ENCODE results near the gene PDSS2.
"Not testable (repeated sequence)": the region's sequence is repeated elsewhere in the genome, so short reads cannot be mapped to it uniquely, and the experiment has no call there.

PDSS2 gene

GRCh38 chr6:107329063-107329860, 130.1 kb downstream of the PDSS2 start:
- in situ Hi-C loops (cut with MboI; ENCODE audit: low sequenced_read_pairs), result no loop called here

DNA sequence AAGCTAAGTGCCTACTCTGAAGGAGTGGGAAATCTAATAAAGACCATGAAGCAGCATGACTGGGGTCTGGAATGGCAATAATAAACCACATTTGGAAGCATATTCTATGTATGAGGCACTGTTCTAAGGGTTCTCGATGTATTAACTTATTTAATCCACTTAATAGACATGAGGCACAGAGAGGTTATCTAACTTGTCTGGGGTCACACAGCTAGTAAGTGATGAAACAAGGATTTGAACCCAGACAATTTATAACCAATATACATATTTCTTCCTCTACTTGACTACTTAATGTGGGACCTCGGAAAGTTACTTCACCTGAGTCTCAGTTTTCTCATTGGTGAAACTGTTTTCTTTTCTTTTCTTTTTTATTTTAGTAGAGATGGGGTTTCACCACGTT, 131.3 kb downstream of the PDSS2 start:
- in situ Hi-C loops (cut with MboI; ENCODE audit: low sequenced_read_pairs), result no loop called here

GRCh38 chr6:107323133-107323785, 136.1 kb downstream of the PDSS2 start:
- in situ Hi-C loops (cut with MboI; ENCODE audit: low sequenced_read_pairs), result no loop called here

GRCh38 chr6:107321793-107322192, 137.6 kb downstream of the PDSS2 start:
- in situ Hi-C loops (cut with MboI; ENCODE audit: low sequenced_read_pairs), result no loop called here

- in situ Hi-C loops (cut with MboI; ENCODE audit: low sequenced_read_pairs), result no loop called here
Observed at GRCh38 chr6:107319906-107320530, 139.3 kb downstream of the PDSS2 start.

GRCh38 chr6:107318100-107318736, 141.1 kb downstream of the PDSS2 start:
- in situ Hi-C loops (cut with MboI; ENCODE audit: low sequenced_read_pairs), result no loop called here

DNA sequence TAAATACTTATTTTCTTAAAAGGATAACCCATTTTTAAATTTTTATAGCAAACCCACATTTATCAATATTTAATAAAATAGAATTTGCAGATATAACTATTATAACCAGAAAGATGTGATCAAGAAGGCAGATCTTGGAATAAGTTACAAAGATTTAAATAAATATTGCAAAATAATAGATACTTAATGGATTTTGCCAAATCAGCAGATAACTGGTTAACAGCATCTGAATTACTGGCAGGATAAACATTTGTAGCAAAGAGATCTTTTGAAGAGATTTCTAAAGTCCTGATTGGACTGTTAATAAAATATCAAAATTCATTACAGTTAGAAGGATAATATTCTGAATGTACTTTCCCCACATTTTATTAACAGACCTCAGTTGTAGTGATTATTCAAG, 144.2 kb downstream of the PDSS2 start:
- in situ Hi-C loops (cut with MboI; ENCODE audit: low sequenced_read_pairs), result no loop called here

DNA sequence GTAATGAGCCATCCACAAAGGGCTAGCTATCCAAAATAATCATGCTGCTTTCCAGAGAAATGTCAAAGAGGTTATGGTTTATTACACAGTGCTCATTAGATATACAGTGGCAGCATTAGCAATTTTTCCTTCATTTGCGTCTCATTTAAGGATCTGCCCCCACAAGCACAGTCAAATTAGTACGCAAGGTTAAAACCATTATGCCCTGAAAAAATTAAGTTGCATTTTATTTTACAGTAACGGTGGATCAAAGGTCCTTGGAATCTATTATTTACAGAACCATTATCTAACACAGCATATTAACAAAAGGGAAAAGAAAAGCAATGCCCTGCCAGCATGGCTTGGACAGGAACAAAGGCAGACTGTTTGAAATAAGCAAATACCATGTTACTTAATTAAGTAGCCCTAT, 144.8 kb downstream of the PDSS2 start:
- in situ Hi-C loops (cut with MboI; ENCODE audit: low sequenced_read_pairs), result no loop called here

DNA sequence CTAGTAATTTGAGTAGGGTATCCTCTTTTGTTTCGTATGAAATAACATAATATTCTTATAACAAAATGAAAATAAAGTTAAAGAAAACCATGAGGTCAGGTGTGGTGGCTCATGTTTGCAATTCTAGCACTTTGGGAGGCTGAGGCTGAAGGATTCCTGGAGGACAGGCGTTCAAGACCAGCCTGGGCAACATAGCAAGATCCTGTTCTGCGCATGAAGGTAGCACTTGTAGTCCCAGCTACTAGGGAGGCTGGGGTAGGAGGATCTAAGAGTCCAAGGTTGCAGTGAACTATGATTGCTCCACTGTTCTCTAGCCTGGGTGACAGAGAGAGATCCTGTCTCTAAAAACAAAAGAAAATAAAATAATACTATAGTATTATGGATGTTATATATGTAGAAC, 145.6 kb downstream of the PDSS2 start:
- in situ Hi-C loops (cut with MboI; ENCODE audit: low sequenced_read_pairs), result no loop called here

GRCh38 chr6:107310362-107310761, 149.0 kb downstream of the PDSS2 start:
- in situ Hi-C loops (cut with MboI; ENCODE audit: low sequenced_read_pairs), result no loop called here

DNA sequence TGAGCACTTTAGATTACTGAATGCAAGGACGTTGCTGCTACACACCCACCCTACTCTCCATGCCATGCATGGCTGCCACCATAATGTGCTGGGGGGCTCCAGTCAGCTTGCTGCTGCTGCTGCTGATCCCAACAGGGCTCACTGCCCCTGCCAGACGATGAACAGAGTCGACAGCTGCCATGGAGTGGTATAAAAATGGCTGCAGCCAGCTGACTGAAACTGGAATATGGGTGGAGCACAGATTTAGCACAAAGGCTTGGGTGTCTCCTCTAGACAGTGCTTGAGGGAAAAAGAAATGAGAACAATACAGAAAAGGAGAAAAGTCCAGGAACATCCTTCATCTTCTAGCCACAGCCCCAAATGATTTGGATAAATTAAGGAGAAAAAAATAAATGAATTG, 150.7 kb downstream of the PDSS2 start:
- in situ Hi-C loops (cut with MboI; ENCODE audit: low sequenced_read_pairs), result no loop called here

DNA sequence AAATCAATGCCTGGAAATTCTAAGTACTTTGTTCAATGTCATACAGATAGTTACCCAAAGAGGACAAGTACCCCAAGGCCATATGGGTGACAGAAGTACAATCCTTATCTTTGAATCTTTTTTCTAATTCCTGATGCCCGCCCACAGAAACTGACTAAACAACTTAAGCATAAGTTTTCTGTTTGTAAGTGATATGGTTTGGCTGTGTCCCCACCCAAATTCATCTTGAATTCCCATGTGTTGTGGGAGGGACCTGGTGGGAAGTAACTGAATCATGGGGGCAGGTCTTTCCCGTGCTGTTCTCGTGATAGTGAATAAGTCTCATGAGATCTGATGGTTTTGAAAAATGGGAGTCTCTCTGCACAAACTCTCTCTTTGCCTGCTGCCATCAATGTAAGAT, 153.4 kb downstream of the PDSS2 start:
- in situ Hi-C loops (cut with MboI; ENCODE audit: low sequenced_read_pairs), result not testable (repeated sequence)

DNA sequence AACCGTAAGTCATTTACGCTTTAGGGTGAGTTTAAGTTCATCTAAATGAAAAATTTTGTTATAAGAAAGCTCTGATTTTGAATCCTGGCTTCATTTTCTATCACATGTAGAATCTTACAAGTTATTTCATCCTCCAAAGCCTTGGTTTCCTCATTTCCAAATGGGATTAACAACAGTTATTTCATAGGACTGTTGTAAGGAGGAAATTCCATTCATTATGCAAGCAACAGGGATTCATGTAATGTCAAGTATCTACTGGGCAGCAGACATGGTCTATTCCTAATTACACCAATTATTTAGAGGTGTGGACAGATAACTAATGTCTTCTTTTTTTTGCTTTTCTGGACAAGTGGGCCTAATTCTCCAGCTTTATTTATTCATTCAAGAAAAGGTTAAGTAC, 154.0 kb downstream of the PDSS2 start:
- in situ Hi-C loops (cut with MboI; ENCODE audit: low sequenced_read_pairs), result no loop called here

DNA sequence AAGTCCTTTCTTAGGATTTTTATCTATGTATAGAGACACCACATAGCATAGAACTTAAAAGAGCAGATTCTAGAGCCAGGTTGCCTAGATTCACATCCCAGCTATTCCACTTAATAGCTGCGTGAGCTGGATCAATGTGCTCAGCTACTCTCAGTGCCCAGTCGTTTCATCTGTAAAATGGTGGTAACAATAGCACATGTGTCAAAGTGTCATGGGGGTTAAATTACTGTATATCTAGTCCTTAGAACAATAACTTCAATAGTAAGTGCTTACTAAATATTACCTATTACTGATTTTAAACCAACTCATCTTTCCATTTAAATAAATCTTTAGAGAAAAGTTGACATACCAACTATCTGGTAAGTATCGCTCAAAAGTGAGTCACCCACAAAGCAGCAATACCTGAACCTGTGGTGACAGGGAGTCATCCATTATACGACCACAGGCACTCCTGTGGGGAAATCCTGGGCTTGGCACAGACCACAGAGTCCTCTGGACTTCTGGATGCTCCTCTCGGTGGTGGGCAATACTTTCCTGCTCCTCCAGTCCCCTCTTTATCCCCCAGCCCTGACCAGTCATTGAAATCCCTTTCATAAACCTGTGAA, 154.8 kb downstream of the PDSS2 start:
- in situ Hi-C loops (cut with MboI; ENCODE audit: low sequenced_read_pairs), result no loop called here

DNA sequence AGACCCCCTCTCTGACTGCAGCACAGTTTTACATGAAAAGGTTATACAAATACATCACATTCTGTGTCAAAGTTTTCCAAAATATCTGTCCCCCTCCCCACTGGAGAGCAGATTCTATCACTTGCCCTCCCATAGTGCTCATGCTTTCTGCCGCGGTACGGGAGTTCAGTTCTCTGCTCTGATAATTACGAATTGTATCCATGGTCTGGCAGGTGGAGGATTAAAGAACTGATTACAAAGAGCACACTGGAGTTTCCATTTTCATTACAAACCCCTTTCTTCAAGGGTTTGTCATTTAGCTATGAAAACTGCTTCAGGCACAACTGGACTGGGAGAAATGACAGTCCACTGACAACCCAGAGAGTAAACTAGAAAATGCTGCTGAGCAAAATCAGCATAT, 166.0 kb downstream of the PDSS2 start:
- in situ Hi-C loops (cut with MboI; ENCODE audit: low sequenced_read_pairs), result no loop called here

DNA sequence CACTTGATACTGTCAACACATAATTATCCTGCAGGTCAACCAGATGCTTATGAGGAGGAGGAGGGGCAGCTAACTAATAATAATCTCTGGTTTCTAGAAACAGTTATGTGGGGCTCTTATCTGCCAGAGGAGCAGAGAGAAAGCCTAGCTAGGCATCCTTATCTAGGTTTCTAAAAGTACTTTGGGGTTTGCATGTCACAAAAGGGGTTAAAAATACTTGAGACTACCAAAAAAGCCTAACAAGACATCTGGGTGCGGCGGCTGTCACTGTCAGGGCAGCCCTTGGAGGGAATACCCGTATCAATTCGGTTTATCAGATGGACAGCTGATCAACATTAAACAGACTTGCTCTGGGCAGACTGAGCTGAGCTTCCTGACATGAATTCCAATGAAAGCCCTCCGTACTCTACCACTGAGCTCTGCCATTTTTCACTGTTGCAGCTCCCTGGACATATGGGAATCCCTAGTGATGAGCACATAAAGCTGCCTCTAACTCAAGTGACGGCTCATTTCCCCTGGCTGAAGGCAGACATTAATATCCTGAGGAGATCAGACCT, 166.6 kb downstream of the PDSS2 start:
- in situ Hi-C loops (cut with MboI; ENCODE audit: low sequenced_read_pairs), result no loop called here

- in situ Hi-C loops (cut with MboI; ENCODE audit: low sequenced_read_pairs), result no loop called here
Observed at GRCh38 chr6:107290491-107290890, 168.9 kb downstream of the PDSS2 start.

DNA sequence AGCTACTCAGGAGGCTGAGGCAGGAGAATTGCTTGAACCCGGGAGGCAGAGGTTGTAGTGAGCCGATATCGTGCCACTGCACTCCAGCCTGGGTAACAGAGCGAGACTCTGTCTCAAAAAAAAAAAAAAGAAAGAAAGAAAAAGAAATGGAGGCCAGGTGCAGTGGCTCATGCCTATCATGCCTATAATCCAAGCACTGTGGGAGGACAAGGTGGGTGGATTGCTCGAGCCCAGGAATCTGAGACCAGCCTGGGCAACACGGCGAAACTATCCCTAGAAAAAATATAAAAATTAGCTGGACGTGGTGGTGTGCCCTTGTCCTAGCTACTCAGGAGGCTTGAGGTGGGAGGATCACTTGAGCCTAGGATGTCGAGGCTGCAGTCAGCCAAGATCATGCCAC, 170.1 kb downstream of the PDSS2 start:
- in situ Hi-C loops (cut with MboI; ENCODE audit: low sequenced_read_pairs), result not testable (repeated sequence)

DNA sequence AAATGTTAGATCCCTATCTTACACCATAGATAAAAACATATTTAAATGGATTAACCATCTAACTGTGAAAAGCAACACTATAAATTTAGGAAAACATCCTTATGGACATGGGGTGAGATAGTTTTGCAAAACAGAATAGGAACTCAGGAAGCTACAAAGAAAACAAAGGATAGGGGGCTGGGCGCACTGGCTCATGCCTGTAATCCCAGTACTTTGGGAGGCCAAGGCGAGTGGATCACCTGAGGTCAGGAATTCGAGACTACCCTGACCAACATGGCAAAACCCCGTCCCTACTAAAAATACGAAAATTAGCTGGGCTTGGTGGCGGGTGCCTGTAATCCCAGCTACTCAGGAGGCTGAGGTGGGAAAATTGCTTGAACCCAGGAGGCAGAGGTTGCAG, 173.7 kb downstream of the PDSS2 start:
- in situ Hi-C loops (cut with MboI; ENCODE audit: low sequenced_read_pairs), result not testable (repeated sequence)

- in situ Hi-C loops (cut with MboI; ENCODE audit: low sequenced_read_pairs), result no loop called here
Observed at GRCh38 chr6:107284805-107285204, 174.6 kb downstream of the PDSS2 start.

GRCh38 chr6:107280791-107281190, 178.6 kb downstream of the PDSS2 start:
- in situ Hi-C loops (cut with MboI; ENCODE audit: low sequenced_read_pairs), result no loop called here

Data from HL-60/S4 treated with phorbol 12-myristate 13-acetate at 8.2 ng/mL for 4 days and 3 days (cell line).